Measurements from ENCODE around the gene CUTC. TPM values are rescaled to one million over a fixed set of nuclear protein-coding genes. Genes with fewer than 3 reads are reported as not detected.

Gene CUTC
- total and polyA plus RNA-seq, 10 donors = 25.2 to 50.5 (median 38.1) TPM

DNA sequence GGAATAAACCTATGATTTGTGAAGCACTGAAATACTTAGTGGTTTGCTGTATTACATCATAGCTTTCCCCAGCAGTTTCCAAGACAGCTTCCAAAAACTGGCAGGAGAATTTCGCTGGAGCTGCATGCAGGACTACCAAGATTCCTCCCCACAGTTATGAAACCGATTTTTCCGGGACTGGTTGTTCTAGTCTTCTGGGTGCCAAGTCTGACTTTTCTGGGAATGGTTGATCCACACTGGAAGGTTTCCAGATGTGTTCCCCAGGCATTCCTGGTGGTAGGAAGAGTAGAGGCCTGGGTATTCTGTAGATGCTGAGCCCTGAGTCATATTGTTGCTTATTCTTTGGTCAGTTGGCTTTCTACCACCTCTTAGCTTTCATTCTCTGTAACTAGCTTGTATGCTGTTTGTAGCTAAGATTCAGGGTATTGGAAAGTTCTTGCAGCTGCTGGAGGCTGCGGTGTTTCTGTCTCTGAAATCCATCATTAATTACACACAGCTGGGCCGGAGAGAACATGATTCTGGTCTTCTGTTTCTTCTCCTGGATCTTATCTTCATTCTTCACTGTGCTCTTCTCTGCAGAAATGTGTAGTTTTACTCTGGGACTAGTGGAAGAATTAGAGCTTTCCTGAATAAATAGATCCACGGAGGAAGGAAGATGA, 56.7 kb downstream of the CUTC start:
- peaks cover 0 to 11% (median 0%) of the 10 kb centered on the region in 6 donors for H3K36me3 ChIP-seq
- 71 to 89% (median 86%) methylated on average over 6 of the region's 6 CpGs for WGBS, 5 donors
- H3K9me3 ChIP-seq = no peaks in the 10 kb centered on the region
- no peak overlapping the region for H3K27ac ChIP-seq
- H3K4me3 ChIP-seq = no peak overlapping the region
- DNase-seq = no peak
- no peaks in the 10 kb centered on the region for H3K4me1 ChIP-seq
- TF ChIP-seq, protein P1, sequence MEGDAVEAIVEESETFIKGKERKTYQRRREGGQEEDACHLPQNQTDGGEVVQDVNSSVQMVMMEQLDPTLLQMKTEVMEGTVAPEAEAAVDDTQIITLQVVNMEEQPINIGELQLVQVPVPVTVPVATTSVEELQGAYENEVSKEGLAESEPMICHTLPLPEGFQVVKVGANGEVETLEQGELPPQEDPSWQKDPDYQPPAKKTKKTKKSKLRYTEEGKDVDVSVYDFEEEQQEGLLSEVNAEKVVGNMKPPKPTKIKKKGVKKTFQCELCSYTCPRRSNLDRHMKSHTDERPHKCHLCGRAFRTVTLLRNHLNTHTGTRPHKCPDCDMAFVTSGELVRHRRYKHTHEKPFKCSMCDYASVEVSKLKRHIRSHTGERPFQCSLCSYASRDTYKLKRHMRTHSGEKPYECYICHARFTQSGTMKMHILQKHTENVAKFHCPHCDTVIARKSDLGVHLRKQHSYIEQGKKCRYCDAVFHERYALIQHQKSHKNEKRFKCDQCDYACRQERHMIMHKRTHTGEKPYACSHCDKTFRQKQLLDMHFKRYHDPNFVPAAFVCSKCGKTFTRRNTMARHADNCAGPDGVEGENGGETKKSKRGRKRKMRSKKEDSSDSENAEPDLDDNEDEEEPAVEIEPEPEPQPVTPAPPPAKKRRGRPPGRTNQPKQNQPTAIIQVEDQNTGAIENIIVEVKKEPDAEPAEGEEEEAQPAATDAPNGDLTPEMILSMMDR (IDR thresholded peaks at IDR 0.05 in 8 of 11, conservative IDR thresholded peaks at IDR 0.05 in 3 of 11) = no peak
- TF ChIP-seq POLR2AphosphoS5 (IDR thresholded peaks at IDR 0.05) (no peak), POLR2A (IDR thresholded peaks at IDR 0.05) (no peak)
- H3K27me3 ChIP-seq (replicated peaks in 1 of 7) = no peaks in the 10 kb centered on the region
- intact Hi-C loops (cut with DNase I; ENCODE audit: low total_unique reads) = no loop called here

GRCh38 chr10:99791831-99792230, 59.8 kb downstream of the CUTC start:
- Histone ChIP-seq H3K27ac (no peak overlapping the region), H3K4me3 (no peak overlapping the region), H3K36me3 (peaks cover 0 to 12% (median 0%) of the 10 kb centered on the region in 6 donors), H3K9me3 (no peaks in the 10 kb centered on the region), H3K27me3 (replicated peaks in 1 of 7) (no peaks in the 10 kb centered on the region), H3K4me1 (no peaks in the 10 kb centered on the region)
- intact Hi-C loops (cut with DNase I; ENCODE audit: low total_unique reads) = no loop called here
- DNase-seq = no peak
- 94 to 99% (median 95%) methylated on average over 3 of the region's 3 CpGs for WGBS, 5 donors
- TF ChIP-seq POLR2A (IDR thresholded peaks at IDR 0.05) (no peak), POLR2AphosphoS5 (IDR thresholded peaks at IDR 0.05) (no peak)
- TF ChIP-seq, protein P1 (IDR thresholded peaks at IDR 0.05 in 8 of 11, conservative IDR thresholded peaks at IDR 0.05 in 3 of 11) = no peak

DNA sequence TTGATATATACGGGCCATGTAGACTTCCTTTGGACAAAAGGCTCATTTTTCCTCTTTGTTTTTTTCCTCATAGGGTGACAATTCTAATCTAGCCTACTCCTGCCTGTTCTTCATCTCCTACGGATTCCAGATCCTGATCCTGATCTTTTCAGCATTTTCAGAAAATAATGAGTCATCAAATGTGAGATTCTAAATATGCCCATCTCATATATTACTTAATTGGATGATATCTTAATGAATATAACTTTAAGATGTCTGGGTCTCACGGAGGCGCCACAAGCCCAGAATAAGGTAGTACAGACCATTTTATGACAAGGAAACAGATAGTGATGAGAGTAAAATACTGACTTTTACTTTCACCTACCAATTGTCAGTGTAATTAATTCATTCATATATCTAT, 61.8 kb downstream of the CUTC start:
- 94 to 96% (median 95%) methylated on average over 4 of the region's 4 CpGs for WGBS, 5 donors
- Histone ChIP-seq H3K27me3 (replicated peaks in 1 of 7) (no peaks in the 10 kb centered on the region), H3K9me3 (no peaks in the 10 kb centered on the region), H3K27ac (no peak overlapping the region), H3K4me3 (no peak overlapping the region), H3K4me1 (no peaks in the 10 kb centered on the region), H3K36me3 (peaks cover 0 to 12% (median 0%) of the 10 kb centered on the region in 6 donors)
- TF ChIP-seq POLR2A (IDR thresholded peaks at IDR 0.05) (no peak), POLR2AphosphoS5 (IDR thresholded peaks at IDR 0.05) (no peak)
- TF ChIP-seq, protein P1 (IDR thresholded peaks at IDR 0.05 in 8 of 11, conservative IDR thresholded peaks at IDR 0.05 in 3 of 11) = no peak
- no peak for DNase-seq
- intact Hi-C loops (cut with DNase I; ENCODE audit: low total_unique reads) = no loop called here

DNA sequence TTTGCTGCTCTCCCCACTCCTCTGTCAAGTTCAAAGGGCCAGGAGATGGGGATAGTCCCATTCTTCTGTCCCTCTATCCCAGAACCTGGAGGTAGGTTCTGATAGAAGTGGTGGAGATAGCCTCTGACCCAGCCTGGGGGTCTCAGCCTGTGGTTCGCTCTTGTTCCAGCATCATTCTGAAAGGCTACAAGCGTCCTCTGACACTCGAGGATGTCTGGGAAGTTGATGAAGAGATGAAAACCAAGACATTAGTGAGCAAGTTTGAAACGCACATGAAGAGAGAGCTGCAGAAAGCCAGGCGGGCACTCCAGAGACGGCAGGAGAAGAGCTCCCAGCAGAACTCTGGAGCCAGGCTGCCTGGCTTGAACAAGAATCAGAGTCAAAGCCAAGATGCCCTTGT, 64.9 kb downstream of the CUTC start:
- Histone ChIP-seq H3K4me3 (no peak overlapping the region), H3K27me3 (replicated peaks in 1 of 7) (no peaks in the 10 kb centered on the region), H3K9me3 (no peaks in the 10 kb centered on the region), H3K4me1 (no peaks in the 10 kb centered on the region), H3K36me3 (peaks cover 0 to 12% (median 0%) of the 10 kb centered on the region in 6 donors), H3K27ac (no peak overlapping the region)
- TF ChIP-seq POLR2A (IDR thresholded peaks at IDR 0.05) = no peak
- TF ChIP-seq POLR2AphosphoS5 (IDR thresholded peaks at IDR 0.05) = no peak
- TF ChIP-seq, protein P1 (IDR thresholded peaks at IDR 0.05 in 8 of 11, conservative IDR thresholded peaks at IDR 0.05 in 3 of 11) = no peak
- intact Hi-C loops (cut with DNase I; ENCODE audit: low total_unique reads) = no loop called here
- DNase-seq = no peak
- 88 to 92% (median 91%) methylated on average over 6 of the region's 6 CpGs for WGBS, 5 donors

Measured in spleen (tissue), 11 donors.